Measurements from ENCODE around the gene PIK3CD.

Gene PIK3CD

DNA sequence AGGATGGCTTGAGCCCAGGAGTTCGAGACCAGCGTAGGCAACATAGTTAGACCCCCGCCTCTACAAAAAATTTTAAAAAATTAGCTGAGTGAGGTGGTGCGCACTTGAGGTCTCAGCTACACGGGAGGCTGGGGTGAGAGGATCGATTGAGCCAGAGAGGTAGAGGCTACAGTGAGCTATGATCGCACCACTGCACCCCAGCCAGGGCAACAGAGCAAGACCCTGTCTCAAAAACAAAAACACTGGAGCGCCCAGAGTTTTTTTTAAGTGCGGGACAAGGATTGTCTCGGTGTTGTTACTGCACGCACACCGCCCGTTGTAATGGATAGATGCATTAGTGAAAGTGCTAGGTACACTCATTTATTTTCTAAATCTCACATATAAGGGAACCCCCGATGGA is 37.1 kb downstream of the PIK3CD start:
- no peak for DNase-seq (ENCODE audit: low read depth)
- TF ChIP-seq, protein P1, sequence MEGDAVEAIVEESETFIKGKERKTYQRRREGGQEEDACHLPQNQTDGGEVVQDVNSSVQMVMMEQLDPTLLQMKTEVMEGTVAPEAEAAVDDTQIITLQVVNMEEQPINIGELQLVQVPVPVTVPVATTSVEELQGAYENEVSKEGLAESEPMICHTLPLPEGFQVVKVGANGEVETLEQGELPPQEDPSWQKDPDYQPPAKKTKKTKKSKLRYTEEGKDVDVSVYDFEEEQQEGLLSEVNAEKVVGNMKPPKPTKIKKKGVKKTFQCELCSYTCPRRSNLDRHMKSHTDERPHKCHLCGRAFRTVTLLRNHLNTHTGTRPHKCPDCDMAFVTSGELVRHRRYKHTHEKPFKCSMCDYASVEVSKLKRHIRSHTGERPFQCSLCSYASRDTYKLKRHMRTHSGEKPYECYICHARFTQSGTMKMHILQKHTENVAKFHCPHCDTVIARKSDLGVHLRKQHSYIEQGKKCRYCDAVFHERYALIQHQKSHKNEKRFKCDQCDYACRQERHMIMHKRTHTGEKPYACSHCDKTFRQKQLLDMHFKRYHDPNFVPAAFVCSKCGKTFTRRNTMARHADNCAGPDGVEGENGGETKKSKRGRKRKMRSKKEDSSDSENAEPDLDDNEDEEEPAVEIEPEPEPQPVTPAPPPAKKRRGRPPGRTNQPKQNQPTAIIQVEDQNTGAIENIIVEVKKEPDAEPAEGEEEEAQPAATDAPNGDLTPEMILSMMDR (IDR thresholded peaks at IDR 0.05; ENCODE audit: control insufficient read depth, extremely low read depth, insufficient read depth): no peak
- peak overlapping the region; percentile 56 for H3K4me3 ChIP-seq (ENCODE audit: low read depth, low read length)

DNA sequence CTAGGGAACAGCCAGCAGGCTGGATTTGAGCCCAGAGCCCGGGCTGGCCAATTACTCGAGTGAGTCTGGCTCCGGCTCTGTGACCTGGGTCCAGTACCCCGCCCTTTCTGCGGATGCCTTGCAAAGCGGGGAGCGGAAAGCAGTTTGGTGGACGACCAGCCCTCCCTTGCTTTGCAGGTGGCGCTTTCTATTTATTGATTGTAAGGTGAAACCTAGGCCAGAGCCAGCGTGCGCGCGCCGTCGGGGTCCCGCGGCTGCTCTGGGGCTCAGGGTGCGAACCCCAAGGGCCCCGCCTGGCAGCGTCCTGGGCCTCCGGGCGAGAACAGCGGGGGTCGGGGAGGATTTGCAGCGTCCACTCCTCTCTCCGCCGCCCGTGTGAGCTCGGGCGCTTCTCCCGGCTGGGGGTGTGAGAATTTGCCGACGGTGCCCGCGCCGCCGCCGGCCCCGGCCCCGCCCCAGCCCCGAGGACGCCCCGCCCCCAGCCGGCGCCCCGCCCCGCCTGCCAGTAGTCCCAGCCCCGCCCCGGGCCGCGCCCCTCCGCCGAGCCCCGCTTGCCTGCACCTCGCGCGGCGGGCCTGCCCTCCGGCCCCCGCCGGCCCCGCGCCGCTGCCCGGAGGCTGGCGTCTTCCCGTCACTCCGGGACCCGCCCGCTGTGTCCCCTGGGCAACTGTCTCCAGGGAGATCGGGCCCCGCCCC is 37.6 kb downstream of the PIK3CD start:
- peak; percentile 28 for DNase-seq (ENCODE audit: low read depth)
- TF ChIP-seq, protein P1 (IDR thresholded peaks at IDR 0.05; ENCODE audit: control insufficient read depth, extremely low read depth, insufficient read depth): no peak
- peak overlapping the region; percentile 56 for H3K4me3 ChIP-seq (ENCODE audit: low read depth, low read length)

DNA sequence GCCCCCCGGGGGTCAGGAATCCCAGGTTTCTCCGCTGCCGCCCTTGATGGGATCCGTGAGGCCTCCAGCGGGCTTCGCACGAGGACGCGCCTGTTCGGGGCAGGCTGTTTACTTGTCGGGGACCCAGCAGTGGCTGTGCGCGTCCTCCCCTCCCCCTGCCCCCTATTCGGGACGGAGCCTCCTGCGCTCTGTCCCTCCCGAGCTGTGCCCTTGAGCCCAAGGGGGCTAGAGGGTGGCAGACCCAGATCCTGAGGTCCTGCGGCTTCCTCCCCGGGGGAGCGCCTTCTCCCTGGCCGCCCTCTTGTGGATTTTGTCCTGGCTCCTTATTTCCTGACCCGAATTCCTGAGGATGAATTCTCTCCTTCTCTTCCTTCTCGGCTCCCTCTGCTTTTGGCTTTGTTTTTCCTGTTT is 38.4 kb downstream of the PIK3CD start:
- H3K4me3 ChIP-seq (ENCODE audit: low read depth, low read length): peak overlapping the region; percentile 4; the same call in 1 of the 2 replicates
- TF ChIP-seq, protein P1 (IDR thresholded peaks at IDR 0.05; ENCODE audit: control insufficient read depth, extremely low read depth, insufficient read depth): no peak
- DNase-seq (ENCODE audit: low read depth): no peak

DNA sequence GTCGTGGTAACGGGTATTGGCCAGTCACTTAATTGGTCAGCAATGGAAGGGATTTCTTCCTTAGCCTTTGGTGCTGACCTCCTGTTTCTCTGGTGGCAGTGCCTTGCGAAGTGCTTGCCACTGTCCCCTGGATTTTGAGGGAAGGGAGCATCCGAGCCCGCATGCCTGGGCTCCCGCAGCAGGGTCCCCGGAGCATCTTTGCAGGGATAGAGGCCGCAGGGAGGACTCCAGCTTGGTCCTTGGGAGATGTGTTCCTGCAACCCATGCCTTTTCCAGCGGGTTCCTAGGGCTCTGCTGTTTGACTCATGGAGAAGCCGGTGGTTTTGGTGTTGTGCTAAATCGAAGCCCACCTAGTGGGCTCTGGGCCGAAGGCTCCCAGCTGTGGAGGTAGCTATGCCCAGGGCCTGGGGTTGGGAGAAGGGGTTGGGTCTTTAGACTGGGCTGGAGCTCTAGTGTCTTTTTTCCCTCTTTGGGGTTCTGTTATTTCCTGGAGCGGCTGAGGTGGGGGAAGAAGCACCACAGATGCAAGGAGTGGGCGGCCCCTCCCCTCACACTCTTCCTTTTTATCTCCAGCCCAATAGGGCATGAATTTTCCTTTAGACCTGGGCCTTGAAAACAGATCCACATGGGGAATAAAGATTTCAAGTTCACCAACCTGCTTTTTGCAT is 39.0 kb downstream of the PIK3CD start:
- H3K4me3 ChIP-seq (ENCODE audit: low read depth, low read length): no peak overlapping the region
- TF ChIP-seq, protein P1 (IDR thresholded peaks at IDR 0.05; ENCODE audit: control insufficient read depth, extremely low read depth, insufficient read depth): no peak
- DNase-seq (ENCODE audit: low read depth): no peak

DNA sequence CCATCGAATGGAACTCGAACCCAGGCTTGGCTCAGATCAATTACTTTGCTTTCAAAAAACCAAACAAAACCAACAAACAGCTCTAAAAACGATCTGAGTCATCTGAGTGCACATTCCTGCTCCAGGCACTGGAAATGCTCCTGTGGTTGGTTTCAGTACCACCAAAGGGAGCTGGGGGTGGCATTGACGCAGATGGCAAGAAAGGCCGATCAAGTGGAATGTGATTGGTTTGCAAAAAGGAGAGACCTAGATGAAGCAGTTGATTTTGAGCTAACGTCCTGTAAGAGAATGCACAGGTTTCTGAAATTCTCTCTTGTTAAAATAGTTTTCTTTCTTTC is 39.5 kb downstream of the PIK3CD start:
- TF ChIP-seq, protein P1 (IDR thresholded peaks at IDR 0.05; ENCODE audit: control insufficient read depth, extremely low read depth, insufficient read depth): no peak
- no peak overlapping the region for H3K4me3 ChIP-seq (ENCODE audit: low read depth, low read length)
- no peak for DNase-seq (ENCODE audit: low read depth)

DNA sequence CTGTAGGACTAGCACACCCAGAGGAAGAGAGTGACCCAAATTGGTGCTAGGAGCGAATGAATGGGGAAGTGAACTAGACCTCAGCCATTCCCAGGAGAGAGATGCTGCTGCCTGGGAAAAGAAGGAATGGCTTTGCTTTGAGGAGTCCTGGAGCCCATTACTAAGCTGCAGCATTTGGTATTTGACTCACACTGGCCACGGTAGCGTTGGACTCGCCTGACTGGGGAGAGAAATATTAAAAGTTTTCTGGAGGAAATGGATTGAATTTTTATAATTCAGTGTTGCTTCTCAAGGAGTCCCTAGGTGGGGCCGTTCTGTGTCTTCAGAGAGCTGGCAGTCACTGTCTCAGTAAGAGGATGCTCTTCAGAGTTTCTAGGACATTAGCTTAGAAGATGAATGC is 40.2 kb downstream of the PIK3CD start:
- DNase-seq (ENCODE audit: low read depth): no peak
- TF ChIP-seq, protein P1 (IDR thresholded peaks at IDR 0.05; ENCODE audit: control insufficient read depth, extremely low read depth, insufficient read depth): no peak

More for the DNA sequence above, 40.2 kb downstream of the PIK3CD start:
- no peak overlapping the region for H3K4me3 ChIP-seq (ENCODE audit: low read depth, low read length)

Measured in LNCaP clone FGC (cell line).